Endothelial cell of umbilical vein (primary cell): Measurements from ENCODE around the gene CHMP4B. TPM values are rescaled to one million over a fixed set of nuclear protein-coding genes. Genes with fewer than 3 reads are reported as not detected.

ENCODE experiments used
- BruUV-seq: library from RNA; stranded (reverse); fragments of 400-500 nt; replicated peaks from 2 replicates; lab custom pipeline; 2021; lab: Mats Ljungman, UMichigan
- CTCF ChIA-PET: fragments of 300-600, 350-600 bp; sonication (Branson Sonifier 250); formaldehyde crosslinking; loops from one replicate; lab custom pipeline; 2021; ENCODE audit warnings: antibody characterized with exemption, inconsistent platforms; lab: Charles Lee
- POLR2A ChIA-PET: fragments of 300-600, 350-600 bp; sonication (Branson Sonifier 250); formaldehyde crosslinking; loops from one replicate; lab custom pipeline; 2021; ENCODE audit warnings: antibody characterized with exemption, inconsistent platforms; lab: Charles Lee
- DNase-seq: peaks from one replicate; pipeline ENCODE4 v3.0.0-alpha.2; 2011; ENCODE audit warnings: low read depth, low spot score
- FAIRE-seq: peaks from 2 replicates; lab custom pipeline; 2011; peaks lifted over from hg19 to GRCh38; lab: Jason Lieb, UNC
- H2AFZ ChIP-seq: 2 replicates; pipeline ENCODE4 v1.6.0; 2012; ENCODE audit warnings: low read depth, low read length, control low read depth, inconsistent platforms
- H3K27ac ChIP-seq: 2 replicates; pipeline ENCODE4 v1.5.1; 2011; ENCODE audit warnings: low read depth, mild to moderate bottlenecking, control low read depth, low read length, moderate library complexity; ENCODE audit not compliant: insufficient read depth
- H3K27me3 ChIP-seq, 2 experiments: 2 replicates each; pipeline versions ENCODE4 v1.6.0 to v1.6.1; 2011; ENCODE audit warnings: low read length in 2 of 2, mixed read lengths in 1 of 2; ENCODE audit not compliant: control insufficient read depth in 2 of 2, insufficient read depth in 2 of 2
- H3K36me3 ChIP-seq, 2 experiments: 2 replicates in 1 of 2; 3 replicates in 1 of 2; pipeline ENCODE4 v1.5.1; 2011; ENCODE audit warnings: low read length in 2 of 2, mild to moderate bottlenecking in 1 of 2, moderate library complexity in 1 of 2; ENCODE audit not compliant: control insufficient read depth in 2 of 2, insufficient read depth in 2 of 2; ENCODE audit errors: extremely low read depth in 1 of 2
- H3K4me1 ChIP-seq: 3 replicates; pipeline ENCODE4 v1.5.1; 2011; ENCODE audit warnings: mild to moderate bottlenecking, low read length; ENCODE audit not compliant: control insufficient read depth, insufficient read depth; ENCODE audit errors: extremely low read depth
- H3K4me2 ChIP-seq: 2 replicates; pipeline ENCODE4 v1.6.1; 2011; ENCODE audit warnings: low read length, control low read depth, mixed read lengths; ENCODE audit not compliant: insufficient read depth
- H3K4me3 ChIP-seq, 3 experiments: fragments of 200-600 bp in 1 of 3; sonication (generic), shearing (Covaris generic) in 1 of 3; replicated peaks in 1 of 3; 2 replicates each; pipeline ENCODE4 v1.5.1; 2011 to 2016; ENCODE audit warnings: control low read depth in 3 of 3, low read length in 3 of 3, mild to moderate bottlenecking in 2 of 3, inconsistent platforms in 1 of 3, low read depth in 1 of 3, moderate library complexity in 1 of 3; ENCODE audit not compliant: insufficient read depth in 1 of 3
- H3K79me2 ChIP-seq: 2 replicates; pipeline ENCODE4 v1.6.0; 2012; ENCODE audit warnings: low read length, inconsistent platforms; ENCODE audit not compliant: control insufficient read depth, insufficient read depth
- H3K9ac ChIP-seq: replicated peaks from 2 replicates; pipeline ENCODE3; 2011; ENCODE audit warnings: low read length, control low read depth; ENCODE audit not compliant: insufficient read depth; ENCODE audit errors: extremely low read depth
- H3K9me1 ChIP-seq: replicated peaks from 3 replicates; pipeline ENCODE4 v1.6.0; 2011; ENCODE audit warnings: mild to moderate bottlenecking, low read length; ENCODE audit not compliant: control insufficient read depth, insufficient read depth; ENCODE audit errors: extremely low read depth
- H3K9me3 ChIP-seq: replicated peaks from 2 replicates; pipeline ENCODE4 v1.5.1; 2012; ENCODE audit warnings: low read length, inconsistent platforms; ENCODE audit not compliant: control insufficient read depth, insufficient read depth
- H4K20me1 ChIP-seq: replicated peaks from 2 replicates; pipeline ENCODE3; 2011; ENCODE audit warnings: mild to moderate bottlenecking, low read length; ENCODE audit not compliant: control insufficient read depth, insufficient read depth; ENCODE audit errors: extremely low read depth
- CTCF ChIP-seq, 2 donors: IDR thresholded peaks; 1 replicate in 1 of 2; 2 replicates in 1 of 2; pipeline ENCODE4 v1.5.1; 2011; ENCODE audit warnings: low read length in 2 of 2, mild to moderate bottlenecking in 2 of 2, moderate library complexity in 2 of 2, control low read depth in 1 of 2, inconsistent platforms in 1 of 2, low read depth in 1 of 2; ENCODE audit not compliant: insufficient read depth in 1 of 2; ENCODE audit errors: extremely low read depth in 1 of 2
- EZH2 ChIP-seq: IDR thresholded peaks from 2 replicates; pipeline ENCODE4 v1.6.1; 2012; ENCODE audit warnings: borderline replicate concordance, low read depth, mild to moderate bottlenecking, moderate library complexity, low read length, inconsistent platforms; ENCODE audit not compliant: severe bottlenecking
- FOS ChIP-seq: IDR thresholded peaks from 2 replicates; pipeline ENCODE4 v1.6.1; 2011; ENCODE audit warnings: mild to moderate bottlenecking, low read length, moderate library complexity, borderline replicate concordance; ENCODE audit not compliant: insufficient read depth
- GATA2 ChIP-seq: IDR thresholded peaks from 2 replicates; pipeline ENCODE4 v1.7.0; 2011; ENCODE audit warnings: low read depth, mild to moderate bottlenecking, moderate library complexity, mixed read lengths, low read length; ENCODE audit not compliant: insufficient read length, insufficient read depth
- JUN ChIP-seq: IDR thresholded peaks from 2 replicates; pipeline ENCODE4 v1.6.1; 2011; ENCODE audit warnings: borderline replicate concordance, low read depth; ENCODE audit not compliant: insufficient read length, insufficient read depth
- MYC ChIP-seq: IDR thresholded peaks from one replicate; pipeline ENCODE4 v1.6.1; 2011; ENCODE audit warnings: mild to moderate bottlenecking, low read depth, low read length
- POLR2A ChIP-seq: IDR thresholded peaks from 2 replicates; pipeline ENCODE4 v1.6.1; 2012; ENCODE audit warnings: low read depth, mild to moderate bottlenecking, control low read depth, low read length
- POLR2AphosphoS5 ChIP-seq: IDR thresholded peaks from 2 replicates; pipeline ENCODE4 v1.6.1; 2012; ENCODE audit warnings: low read depth, mild to moderate bottlenecking, control low read depth, low read length, moderate library complexity; ENCODE audit not compliant: insufficient read depth
- dilution Hi-C: fragments of 300-500 bp; cut with MboI; formaldehyde crosslinking; loops from one replicate; pipeline ENCODE4 v1.15.0; 2019; ENCODE audit warnings: low sequenced_read_pairs; ENCODE audit not compliant: extremely low pct_ligation_motif_present
- intact Hi-C: fragments of 100-400 bp; cut with micrococcal nuclease; formaldehyde crosslinking; loops from one replicate; pipeline ENCODE4 v1.10.0; 2022
- polyA plus RNA-seq, 4 experiments: library from polyadenylated mRNA; depleted of rRNA in 3 of 4; stranded (reverse) in 3 of 4; unstranded in 1 of 4; fragments of >200 nt; gene quantifications; 2 replicates each; pipeline versions ENCODE4 v1.2.1 to v1.2.3, GENCODE V29; 2011 to 2012; ENCODE audit warnings: missing spikeins in 1 of 4
- total RNA-seq: library from RNA; stranded (reverse); gene quantifications from 2 replicates; pipeline ENCODE4 v1.2.3, GENCODE V29; 2021
- TF ChIP-seq, protein P1 (sequence below): IDR thresholded peaks from 2 replicates; pipeline ENCODE4 v1.6.1; 2011; ENCODE audit not compliant: insufficient read depth, insufficient read length

The CHMP4B gene
- total and polyA plus RNA-seq, 2 donors (not counting 3 experiments of a cell fraction or from before 2014, with no cell fraction given): 64.7 to 112 TPM

- POLR2A ChIA-PET: no interaction called here
- dilution Hi-C loops (no loop called here), intact Hi-C loops (loop anchor here (1.0 kb wide), 3 partner anchors 18 to 336 kb away; partner anchors contain the start of gene CHMP4B)
- Histone ChIP-seq H3K27me3 (no peaks in the 10 kb centered on the region), H3K4me2 (peak overlapping the region; percentile 27), H3K4me3 (no peak overlapping the region), H3K79me2 (no peaks in the 10 kb centered on the region), H3K9ac (peak overlapping the region; percentile 18), H3K4me1 (peaks cover 32% of the 10 kb centered on the region), H3K36me3 (no peaks in the 10 kb centered on the region), H2AFZ (peak overlapping the region; percentile 67), H3K27ac (peak overlapping the region; percentile 33), H3K9me1 (no peaks in the 10 kb centered on the region), H3K9me3 (no peaks in the 10 kb centered on the region), H4K20me1 (no peaks in the 10 kb centered on the region)
- peak; percentile 46 for TF ChIP-seq POLR2A
- TF ChIP-seq JUN: no peak
- no peak for TF ChIP-seq CTCF (IDR thresholded peaks at IDR 0.05; ENCODE audit: extremely low read depth in 1 of 2, insufficient read depth in 1 of 2, low read depth in 1 of 2, low read length in 2 of 2)
- TF ChIP-seq, protein P1, sequence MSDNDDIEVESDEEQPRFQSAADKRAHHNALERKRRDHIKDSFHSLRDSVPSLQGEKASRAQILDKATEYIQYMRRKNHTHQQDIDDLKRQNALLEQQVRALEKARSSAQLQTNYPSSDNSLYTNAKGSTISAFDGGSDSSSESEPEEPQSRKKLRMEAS: no peak
- TF ChIP-seq FOS: no peak
- TF ChIP-seq POLR2AphosphoS5: peak; percentile 31
- no peak for TF ChIP-seq EZH2
- TF ChIP-seq GATA2: peak; percentile 25
- no peak for TF ChIP-seq MYC
- CTCF ChIA-PET: interaction anchor here (1.0 to 4.1 kb wide), 24 partner anchors 9 to 275 kb away, joined by 3 to 51 read pairs (median 6); partner anchors contain the start of genes CHMP4B and ZNF341
- no TSS peak for BruUV-seq
- FAIRE-seq (peak; percentile 96), DNase-seq (peak; percentile 74)
Observed at GRCh38 chr20:33793011-33793931, 17.9 kb upstream of the CHMP4B start.
